HG02588 (cell line): ENCODE data around the gene MOGAT2.
"Not testable (repeated sequence)": the region's sequence is repeated elsewhere in the genome, so short reads cannot be mapped to it uniquely, and the experiment has no call there.

Experiments
- ATAC-seq: cut with Tn5 transposase; IDR thresholded peaks from one replicate; pipeline ENCODE4 v1.9.1; 2021; ENCODE audit warnings: mild to moderate bottlenecking, moderate library complexity; ENCODE audit not compliant: unreplicated experiment

Gene MOGAT2

GRCh38 chr11:75718419-75719339 lies 1.0 kb downstream of the MOGAT2 start:
- ATAC-seq = no peak

- ATAC-seq = no peak
Measured at GRCh38 chr11:75719340-75720239, 2.0 kb downstream of the MOGAT2 start.

- no peak for ATAC-seq
Measured at GRCh38 chr11:75720639-75721038, 3.0 kb downstream of the MOGAT2 start.

- ATAC-seq = no peak
Measured at GRCh38 chr11:75721852-75722668, 4.4 kb downstream of the MOGAT2 start.

- ATAC-seq = no peak
Measured at GRCh38 chr11:75722669-75723042, 5.0 kb downstream of the MOGAT2 start.

GRCh38 chr11:75725547-75726320 lies 8.1 kb downstream of the MOGAT2 start:
- ATAC-seq = no peak

GRCh38 chr11:75728992-75729391 lies 11.4 kb downstream of the MOGAT2 start:
- ATAC-seq = no peak

- no peak for ATAC-seq
Measured at GRCh38 chr11:75731095-75731494, 13.5 kb downstream of the MOGAT2 start.

- no peak for ATAC-seq
Measured at GRCh38 chr11:75733071-75733430, 15.4 kb downstream of the MOGAT2 start.

GRCh38 chr11:75733431-75734107 lies 15.9 kb downstream of the MOGAT2 start:
- no peak for ATAC-seq

- ATAC-seq = no peak
Measured at GRCh38 chr11:75734491-75735180, 17.0 kb downstream of the MOGAT2 start.

GRCh38 chr11:75735181-75735845 lies 17.7 kb downstream of the MOGAT2 start:
- ATAC-seq = no peak

- ATAC-seq = no peak
Measured at GRCh38 chr11:75737314-75737713, 19.7 kb downstream of the MOGAT2 start.

GRCh38 chr11:75740681-75741080 lies 23.0 kb downstream of the MOGAT2 start:
- no peak for ATAC-seq

- ATAC-seq = not testable (repeated sequence)
Measured at GRCh38 chr11:75743159-75743558, 25.5 kb downstream of the MOGAT2 start.

GRCh38 chr11:75743711-75744563 lies 26.3 kb downstream of the MOGAT2 start:
- ATAC-seq = no peak

GRCh38 chr11:75745807-75746206 lies 28.2 kb downstream of the MOGAT2 start:
- ATAC-seq = no peak
